Endometrial microvascular endothelial cells (primary cell): Measurements from ENCODE around the gene INKA1. TPM values are rescaled to one million over a fixed set of nuclear protein-coding genes. Genes with fewer than 3 reads are reported as not detected.
"Not testable (repeated sequence)": the region's sequence is repeated elsewhere in the genome, so short reads cannot be mapped to it uniquely, and the experiment has no call there.

Experiments
- in situ Hi-C: cut with HindIII; loops from 2 replicates; pipeline ENCODE4 v1.10.0; 2017; ENCODE audit warnings: low sequenced_read_pairs, low pct_unique_long_range_greater_than_20kb; ENCODE audit errors: inconsistent ontology term
- total RNA-seq: library from RNA; depleted of rRNA; stranded (reverse); fragments of >200 nt; gene quantifications from one replicate; pipeline ENCODE4 v1.2.3, GENCODE V29; 2015; ENCODE audit errors: inconsistent ontology term

INKA1 gene
- total RNA-seq, 1 donor from 2014 or later: 5.4 TPM

DNA sequence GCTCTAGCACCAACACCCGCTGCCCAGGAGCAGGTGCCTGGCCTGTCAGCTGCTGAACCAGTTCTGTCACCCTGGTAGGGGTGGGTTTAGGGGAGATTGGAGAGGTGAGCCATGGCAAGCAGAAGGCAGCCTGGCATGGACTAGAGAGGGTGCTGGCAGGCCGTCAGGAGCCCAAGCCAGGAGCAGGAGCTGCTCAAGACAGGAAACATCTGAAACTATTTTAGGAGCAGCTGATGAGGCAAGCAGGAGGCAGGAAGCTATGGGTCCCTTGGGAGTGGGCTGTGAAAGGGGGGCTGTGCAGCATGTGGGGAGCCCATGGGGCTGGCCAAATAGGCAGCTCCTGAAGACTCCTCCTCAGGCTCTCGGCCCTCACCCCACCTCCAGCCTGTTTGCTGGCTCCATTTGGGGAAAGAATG lies 2.3 kb downstream of the INKA1 start:
- in situ Hi-C loops: no loop called here

DNA sequence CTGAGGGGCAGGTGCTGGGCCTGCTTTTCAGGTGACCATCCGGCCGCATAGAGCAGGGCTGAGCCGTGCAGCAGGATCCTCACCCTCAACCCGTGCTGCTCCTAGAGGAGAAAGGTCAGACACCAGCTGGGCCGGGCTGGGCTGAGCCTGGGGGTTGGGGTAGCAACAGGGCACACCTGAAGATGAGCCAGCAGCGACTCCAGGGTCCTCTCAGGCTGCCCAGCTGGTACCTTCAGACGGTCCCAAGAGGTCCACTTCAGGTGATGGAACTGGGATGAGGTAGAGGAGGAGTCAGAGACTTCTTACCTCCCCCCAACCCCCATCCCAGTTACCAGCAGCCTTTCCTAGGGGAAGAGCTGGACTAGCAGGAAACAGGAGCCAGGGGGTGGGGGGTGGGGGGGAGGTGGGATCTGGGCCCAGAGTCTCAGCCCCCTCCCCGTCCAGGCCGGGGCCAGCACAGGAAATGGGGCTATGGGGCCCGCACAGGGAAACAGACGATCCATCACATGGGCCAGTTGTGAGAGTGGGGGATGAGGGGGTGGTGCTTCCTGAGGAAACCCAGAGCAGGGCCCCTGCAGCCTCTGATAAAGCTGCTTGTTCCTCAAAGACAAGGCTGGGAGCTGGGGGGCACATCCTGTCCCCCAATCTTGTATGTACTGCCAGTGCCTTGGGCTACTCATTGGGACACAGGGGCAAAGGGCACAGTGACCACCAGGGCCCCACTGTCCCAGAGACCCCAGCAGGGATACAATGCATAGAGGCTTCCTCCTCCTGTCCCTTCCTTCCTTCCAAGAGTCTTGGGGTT lies 3.0 kb downstream of the INKA1 start:
- in situ Hi-C loops: no loop called here

DNA sequence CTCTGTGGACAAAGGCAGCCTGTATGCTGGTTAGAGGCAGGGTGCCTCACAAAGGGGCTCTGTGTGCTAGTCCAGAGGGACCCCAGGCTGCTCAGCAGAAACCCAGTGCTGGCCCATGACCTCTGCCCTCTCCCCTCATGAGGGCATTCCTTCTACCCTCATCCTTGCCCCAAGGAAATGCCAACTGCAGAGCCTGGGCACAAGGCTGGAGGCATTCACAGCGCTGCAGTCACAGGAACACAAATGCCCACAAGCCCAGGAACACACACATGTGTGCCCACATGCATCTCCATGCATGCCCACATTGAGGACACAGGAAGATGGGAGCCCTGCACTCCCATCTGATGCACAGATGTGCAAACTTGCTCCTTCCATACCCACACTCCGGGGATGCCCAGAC lies 3.8 kb downstream of the INKA1 start:
- in situ Hi-C loops: no loop called here

DNA sequence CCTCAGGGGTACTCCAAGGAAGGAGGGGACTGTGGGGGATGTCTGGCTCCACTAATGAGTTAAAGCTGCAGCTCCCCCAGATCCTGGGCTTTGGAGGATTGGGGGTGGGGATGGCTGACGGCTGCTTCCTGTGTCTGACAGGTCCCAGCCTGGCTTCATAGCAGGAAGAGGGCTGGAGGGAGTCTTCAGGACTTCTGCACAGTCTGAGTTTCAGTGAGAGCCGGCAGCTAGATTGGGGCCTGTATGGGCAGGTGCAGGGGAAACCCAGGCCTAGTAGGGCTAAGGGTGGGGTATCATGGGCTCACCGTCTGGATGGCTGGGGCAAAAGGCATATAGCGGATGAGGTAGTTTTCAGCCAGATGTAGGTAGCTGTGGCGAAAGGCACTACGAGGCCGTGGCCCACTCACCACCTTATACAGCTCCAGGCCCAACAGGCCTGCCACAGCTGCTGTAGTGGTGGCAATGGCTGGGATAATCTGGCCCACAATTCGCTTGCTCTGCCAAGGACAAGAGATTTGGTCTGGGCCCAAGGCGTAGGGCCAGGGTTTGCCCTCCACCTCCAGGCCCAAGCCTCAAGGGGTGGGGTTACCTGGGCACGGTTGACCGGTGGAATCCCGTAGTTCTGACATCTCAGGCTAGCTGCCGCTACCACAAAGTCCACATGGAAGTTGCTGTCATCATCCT lies 4.5 kb downstream of the INKA1 start:
- in situ Hi-C loops: no loop called here

DNA sequence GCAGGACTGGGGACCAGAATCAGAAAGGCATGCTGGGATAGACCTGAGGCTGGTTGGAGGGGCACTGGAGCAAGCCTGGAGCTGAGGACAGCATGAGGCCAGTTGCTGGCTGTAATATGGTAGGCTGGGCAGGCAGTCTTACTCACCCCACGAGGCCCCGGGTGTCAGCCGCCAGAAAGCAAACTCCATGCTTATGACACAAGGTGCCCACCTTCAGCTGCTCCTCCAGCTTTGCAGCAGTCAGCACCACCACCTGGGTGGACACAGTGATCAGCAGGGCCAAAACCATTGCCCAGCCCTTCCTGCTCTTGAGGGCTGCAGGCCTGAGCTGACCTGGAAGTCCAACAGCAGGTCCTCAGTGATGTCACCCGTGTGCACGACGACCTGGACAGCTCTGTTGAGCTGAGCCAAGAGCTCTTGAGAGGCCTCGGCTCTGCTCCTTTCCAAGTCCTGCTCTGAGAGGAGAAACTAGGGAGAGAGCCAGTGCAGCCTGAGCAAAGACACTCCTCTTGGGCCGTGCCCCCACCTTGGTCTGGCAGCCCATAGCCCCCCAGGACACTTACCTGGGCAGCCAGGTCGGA lies 9.9 kb downstream of the INKA1 start:
- in situ Hi-C loops: no loop called here

DNA sequence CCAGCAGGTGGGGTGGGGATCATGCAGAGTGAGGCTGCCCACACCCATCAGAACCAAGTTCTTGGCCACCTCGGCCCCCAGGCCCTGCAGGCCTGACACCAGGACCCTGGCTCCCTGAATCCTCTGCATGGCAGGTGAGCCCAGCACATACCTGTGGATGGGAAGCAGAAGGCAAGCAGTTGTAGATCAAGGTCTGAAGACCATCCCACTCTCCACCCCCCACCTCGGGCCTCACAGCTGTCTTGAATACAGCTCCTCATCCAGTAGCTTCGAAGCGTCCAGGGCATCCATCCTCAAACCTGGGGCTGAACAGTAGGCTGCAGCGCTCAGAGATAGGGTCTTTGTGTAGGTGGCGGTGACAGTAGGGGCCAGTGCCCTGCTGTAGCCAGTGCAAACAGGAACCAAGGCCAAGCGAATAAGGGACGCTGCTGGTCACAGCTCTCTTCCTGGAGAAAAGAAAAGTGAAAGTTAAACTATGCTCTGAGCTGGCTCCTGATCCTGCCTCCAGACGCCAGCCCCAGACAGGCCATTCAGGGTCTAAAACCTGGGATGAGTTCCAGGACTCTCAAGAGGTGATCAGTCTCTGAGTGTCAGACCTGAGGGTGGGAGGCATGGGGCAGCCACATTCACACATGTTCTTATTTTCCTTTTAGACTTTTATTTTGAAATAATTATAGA lies 10.6 kb downstream of the INKA1 start, which contains the start of gene UBA7:
Gene UBA7, minus strand, starts transcription at position 457 of the 678 bp plus-strand sequence. Its CDS starts 166 bp downstream, at position 291.
- in situ Hi-C loops: no loop called here

DNA sequence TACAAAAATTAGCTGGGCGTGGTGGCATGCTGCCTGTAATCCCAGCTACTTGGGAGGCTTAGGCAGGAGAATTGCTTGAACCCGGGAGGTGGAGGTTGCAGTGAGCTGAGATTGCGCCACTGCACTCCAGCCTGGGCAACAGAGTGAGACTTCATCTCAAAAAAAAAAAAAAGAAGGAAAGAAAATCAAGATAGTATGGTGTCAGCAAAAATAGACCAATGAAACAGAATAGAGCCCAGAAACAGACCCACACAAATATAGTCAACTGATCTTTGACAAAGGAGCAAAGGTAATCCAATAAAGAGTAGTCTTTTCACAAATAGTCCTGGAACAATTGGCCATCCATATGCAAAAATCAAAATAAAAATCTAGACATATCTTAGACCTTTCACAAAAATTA lies 20.1 kb downstream of the INKA1 start:
- in situ Hi-C loops: not testable (repeated sequence)

DNA sequence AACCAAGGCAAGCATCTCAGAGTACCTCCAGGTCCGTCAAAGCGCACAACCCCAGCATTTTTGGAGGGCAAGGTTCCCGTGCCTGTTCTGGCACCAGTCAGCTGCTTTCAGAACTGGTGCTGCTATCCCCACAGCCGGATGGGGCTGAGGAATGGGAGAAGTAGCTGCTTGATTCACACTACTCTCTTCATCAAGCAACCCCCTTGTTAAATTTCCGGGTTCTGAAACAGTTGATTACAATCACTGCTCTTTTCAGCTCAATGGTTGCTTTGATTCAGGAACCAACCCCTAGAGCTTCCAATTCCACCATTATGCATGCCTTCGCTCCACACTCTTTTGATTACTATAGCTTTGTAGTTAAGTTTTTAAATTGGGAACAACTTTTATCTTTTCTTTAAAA lies 23.0 kb downstream of the INKA1 start:
- in situ Hi-C loops: no loop called here

DNA sequence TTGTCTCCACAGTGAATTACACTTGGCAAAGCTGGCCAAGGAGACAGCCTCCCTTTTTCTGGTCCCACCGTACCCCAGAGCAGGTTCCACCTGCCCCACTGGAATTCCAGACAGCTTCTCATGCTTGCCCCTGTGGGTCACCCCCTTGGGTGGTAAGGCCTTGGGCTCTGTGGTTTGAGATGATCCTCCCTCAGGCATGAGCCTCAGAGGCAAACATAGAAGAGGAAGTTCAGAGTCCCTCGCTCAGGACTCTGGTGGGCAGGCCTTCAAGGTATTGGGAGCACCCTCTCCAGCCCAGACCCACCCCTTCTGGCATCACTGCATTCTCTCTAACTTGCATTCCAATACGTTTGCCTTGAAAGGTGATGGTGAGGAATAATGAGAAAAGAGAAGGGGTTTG lies 28.3 kb downstream of the INKA1 start:
- in situ Hi-C loops: no loop called here

DNA sequence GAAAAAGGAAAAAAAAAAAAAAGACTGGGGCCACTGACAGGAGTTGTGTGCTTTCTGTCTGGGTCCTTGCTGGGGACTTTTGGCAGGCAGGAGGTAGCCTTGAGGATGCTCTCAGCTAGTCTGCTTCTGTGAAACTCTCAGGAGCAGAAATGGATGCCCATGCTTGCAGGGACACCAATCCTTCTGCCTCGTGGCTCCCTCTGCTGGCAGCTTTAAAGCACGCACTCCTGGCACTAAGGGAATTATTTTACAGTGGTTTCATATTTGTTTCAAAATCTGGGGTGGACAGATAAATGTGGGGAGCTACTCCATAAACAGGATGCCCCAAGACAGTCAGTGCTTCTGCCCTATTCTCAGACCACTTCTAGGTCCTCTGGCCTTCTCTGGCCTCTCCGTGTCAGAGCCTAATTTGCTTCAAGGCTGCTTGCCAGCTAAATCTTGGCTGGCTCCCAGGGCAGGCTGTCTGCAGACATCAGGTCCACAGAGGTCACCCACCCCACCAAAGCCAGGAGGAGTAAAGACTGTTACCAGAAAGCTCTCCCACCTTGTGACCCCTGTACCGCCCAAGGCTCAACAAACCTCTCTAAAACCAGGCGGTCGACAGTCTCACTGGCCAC lies 36.2 kb downstream of the INKA1 start:
- in situ Hi-C loops: no loop called here

DNA sequence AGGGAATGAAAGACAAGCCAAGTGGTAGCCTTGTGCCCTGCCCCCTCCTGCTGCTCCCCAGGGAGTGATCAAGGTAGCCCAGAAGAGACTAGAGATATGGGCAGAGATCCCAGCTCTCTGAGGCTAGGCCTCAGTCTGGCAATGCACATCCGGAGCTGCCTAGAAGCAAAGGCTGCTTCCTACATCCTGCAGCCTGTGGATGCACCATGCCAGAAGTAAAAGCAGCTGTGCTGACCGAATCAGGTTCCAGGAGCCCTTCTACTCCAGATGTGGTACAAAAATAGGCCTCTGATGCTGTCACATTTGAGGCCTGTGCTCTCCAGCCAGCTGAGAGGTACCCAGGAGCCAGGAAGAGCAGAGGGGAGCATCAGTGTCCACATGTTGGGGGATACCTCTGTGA lies 37.3 kb downstream of the INKA1 start:
- in situ Hi-C loops: no loop called here

DNA sequence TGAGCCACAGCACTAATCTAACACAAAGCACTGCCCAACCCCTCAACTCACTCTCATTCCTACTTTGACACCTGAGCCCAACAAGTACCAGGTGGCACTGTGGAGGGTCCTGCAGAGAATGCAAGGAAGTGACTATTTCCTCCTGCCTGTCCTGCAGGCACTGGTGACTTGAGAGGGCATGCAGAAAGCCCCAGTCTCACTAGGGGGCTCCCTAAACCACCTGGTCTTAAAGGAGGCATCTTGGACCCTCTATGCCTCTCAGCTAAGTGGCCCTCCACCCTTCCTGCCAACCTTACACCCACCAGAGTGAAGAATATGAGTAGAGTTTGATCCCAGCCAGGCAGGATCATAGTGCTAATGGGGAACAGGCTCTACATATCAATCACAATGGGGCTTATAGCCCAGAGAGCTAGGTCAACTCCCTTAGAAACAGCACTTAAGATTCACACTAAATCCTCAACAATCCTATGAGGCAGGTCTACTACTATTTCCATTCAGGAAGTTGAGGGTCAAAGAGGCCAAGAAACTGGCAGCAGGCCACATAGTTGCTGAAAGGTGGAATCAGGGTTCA lies 38.1 kb downstream of the INKA1 start:
- in situ Hi-C loops: no loop called here

DNA sequence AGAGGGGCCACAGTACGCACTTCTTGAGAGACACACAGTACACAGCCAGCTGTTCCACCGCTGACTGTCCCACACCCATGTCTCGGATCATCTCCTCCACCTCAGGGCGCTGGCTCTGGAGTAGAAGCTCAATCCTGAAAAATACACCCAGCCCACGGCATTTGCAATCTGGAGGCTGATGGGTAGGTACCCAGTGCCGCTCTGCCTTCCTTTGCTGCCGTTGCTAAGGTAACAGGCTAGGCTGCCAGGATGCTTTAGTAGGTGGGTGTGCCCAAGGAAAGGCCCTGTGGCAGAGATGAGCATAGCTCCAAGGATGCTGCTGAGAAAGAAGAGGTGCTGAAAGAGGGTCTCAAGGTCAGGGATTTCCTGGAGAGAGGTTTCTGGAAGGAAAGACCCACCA lies 38.7 kb downstream of the INKA1 start:
- in situ Hi-C loops: no loop called here

DNA sequence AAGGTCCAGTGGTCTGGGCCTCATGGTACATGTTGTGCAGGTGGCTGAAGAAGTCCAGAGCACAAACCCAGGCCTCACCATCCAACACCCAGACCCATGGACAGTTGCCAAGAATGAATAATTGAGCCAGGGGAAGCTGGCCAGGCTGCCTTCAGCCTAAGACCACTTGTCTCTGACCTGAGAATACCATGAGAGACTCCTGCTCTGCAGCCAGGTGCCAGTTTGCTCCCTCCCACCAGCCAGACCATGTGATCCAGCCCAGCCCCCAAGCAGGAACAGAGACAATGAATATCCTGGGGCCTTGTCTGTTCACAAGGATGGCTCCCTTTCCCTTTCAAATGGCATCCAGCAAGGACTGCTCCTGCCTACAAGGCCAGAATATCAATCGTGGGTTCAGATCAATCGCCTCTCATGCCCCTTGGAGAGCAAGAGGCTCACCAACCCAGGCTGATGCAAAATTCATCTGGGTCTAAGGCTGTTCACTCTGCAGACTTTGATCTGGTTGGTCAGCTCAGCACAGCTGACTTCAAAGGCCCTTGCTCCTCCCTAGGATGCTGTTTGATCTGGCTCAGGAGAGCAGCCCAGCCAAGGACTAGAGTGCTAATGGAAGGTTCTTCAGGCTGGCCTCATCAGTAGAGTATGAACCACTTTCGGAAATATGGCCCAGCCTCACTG lies 39.9 kb downstream of the INKA1 start:
- in situ Hi-C loops: no loop called here

DNA sequence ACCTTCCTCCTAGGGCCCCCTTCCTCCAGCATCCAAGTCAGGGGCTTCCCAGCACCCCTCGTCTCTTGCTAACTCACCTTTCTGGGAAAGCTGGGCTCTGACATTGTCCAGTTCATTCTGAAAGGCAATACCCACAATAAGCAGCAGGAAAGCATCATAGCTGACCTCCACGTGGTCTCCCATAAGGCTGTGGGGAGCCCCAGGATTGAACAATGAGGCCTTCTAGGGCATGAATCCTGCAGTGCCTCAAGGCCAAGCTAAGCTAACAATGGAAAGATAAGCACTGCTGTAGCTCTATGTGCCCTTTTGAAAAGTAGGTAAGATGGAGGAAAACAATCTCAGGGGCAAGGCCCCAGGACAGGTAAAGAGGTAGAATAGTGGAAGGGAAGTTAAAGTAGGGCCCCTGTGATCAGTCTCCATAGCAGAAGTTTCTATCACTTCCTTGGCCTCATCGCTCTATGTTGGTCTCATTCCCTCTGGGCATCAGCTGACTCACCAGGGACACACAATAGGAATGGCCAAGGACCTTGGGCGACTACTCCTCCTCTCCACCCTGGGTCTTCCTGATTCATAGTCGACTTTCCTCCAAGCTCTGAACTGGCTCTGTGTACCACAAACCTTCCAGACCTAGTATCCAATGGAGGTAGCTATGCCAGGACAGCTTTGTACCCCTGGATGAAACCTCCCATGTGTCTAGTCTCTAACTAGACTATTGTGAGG lies 41.6 kb downstream of the INKA1 start:
- in situ Hi-C loops: no loop called here

DNA sequence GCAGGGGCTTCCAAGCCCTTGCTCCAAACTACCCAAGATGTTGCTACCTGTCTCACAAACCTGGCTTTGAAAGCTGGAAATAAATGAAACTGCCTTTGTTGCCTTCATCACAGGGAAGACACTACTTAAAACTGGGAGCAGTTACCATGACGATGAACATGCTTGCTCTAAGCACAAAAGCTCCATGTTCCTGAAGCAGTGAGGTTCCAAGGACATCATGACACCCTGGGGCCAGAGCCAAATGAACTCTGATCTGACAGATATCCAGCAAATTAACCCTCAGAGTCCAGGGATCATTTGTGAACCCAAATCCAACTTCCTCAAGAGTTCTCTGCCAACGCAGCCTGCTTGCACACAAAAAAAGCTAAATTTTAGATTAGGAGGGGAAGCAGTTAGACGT lies 42.6 kb downstream of the INKA1 start:
- in situ Hi-C loops: no loop called here
